GM12872 (cell line): ENCODE measurements around the gene FNDC3B.

Experiments used
- CTCF ChIP-seq: IDR thresholded peaks from 3 replicates; pipeline ENCODE4 v1.5.1; 2011; ENCODE audit warnings: low read depth, mild to moderate bottlenecking, low read length, moderate library complexity; ENCODE audit not compliant: insufficient read depth

FNDC3B gene

GRCh38 chr3:172407872-172408271 lies 368.5 kb downstream of the FNDC3B start:
- no peak for TF ChIP-seq CTCF

- TF ChIP-seq CTCF: no peak
Observed at GRCh38 chr3:172410702-172411477, 371.5 kb downstream of the FNDC3B start.

GRCh38 chr3:172411478-172411947 lies 372.1 kb downstream of the FNDC3B start:
- no peak for TF ChIP-seq CTCF

- no peak for TF ChIP-seq CTCF
Observed at GRCh38 chr3:172415323-172415722, 375.9 kb downstream of the FNDC3B start.

GRCh38 chr3:172437713-172438112 lies 398.3 kb downstream of the FNDC3B start:
- no peak for TF ChIP-seq CTCF

GRCh38 chr3:172438186-172438585 lies 398.8 kb downstream of the FNDC3B start:
- no peak for TF ChIP-seq CTCF

- no peak for TF ChIP-seq CTCF
Observed at GRCh38 chr3:172441581-172441980, 402.2 kb downstream of the FNDC3B start.

- no peak for TF ChIP-seq CTCF
Observed at GRCh38 chr3:172442606-172443005, 403.2 kb downstream of the FNDC3B start.
